Ectodermal cell (in vitro differentiated cells): Measurements from ENCODE around the gene CDH13.

ENCODE experiments used
- H3K27ac ChIP-seq: 2 replicates; pipeline ENCODE4 v1.7.0; 2013; ENCODE audit warnings: mild to moderate bottlenecking, low read depth, low read length; ENCODE audit not compliant: insufficient read depth, poor library complexity, severe bottlenecking
- H3K27me3 ChIP-seq: 2 replicates; pipeline ENCODE4 v1.7.0; 2013; ENCODE audit warnings: mild to moderate bottlenecking, low read length; ENCODE audit not compliant: insufficient read depth, control insufficient read depth, poor library complexity, severe bottlenecking
- H3K36me3 ChIP-seq: one replicate; pipeline ENCODE4 v1.7.0; 2013; ENCODE audit warnings: low read length; ENCODE audit not compliant: control insufficient read depth, insufficient read depth
- H3K4me1 ChIP-seq: one replicate; pipeline ENCODE4 v1.7.0; 2013; ENCODE audit warnings: low read length; ENCODE audit not compliant: control insufficient read depth, insufficient read depth
- H3K4me3 ChIP-seq: 2 replicates; pipeline ENCODE4 v1.7.0; 2013; ENCODE audit warnings: low read depth, low read length, control low read depth; ENCODE audit not compliant: insufficient read depth
- H3K9me3 ChIP-seq: 2 replicates; pipeline ENCODE4 v1.7.0; 2013; ENCODE audit warnings: mild to moderate bottlenecking, low read length, moderate library complexity; ENCODE audit not compliant: control insufficient read depth
- WGBS, 2 experiments: methylation state at CpG; one replicate each; pipeline ENCODE4 v1.1.7; 2013; ENCODE audit warnings: missing lambda C conversion rate in 2 of 2; 5-methylcytosine and 5-hydroxymethylcytosine counted together

Gene CDH13

GRCh38 chr16:83674931-83675535 lies 1048.3 kb downstream of the CDH13 start:
- 14 to 15% methylated on average over 5 of the region's 5 CpGs for WGBS, 2 experiments
- H3K27ac ChIP-seq, result no peak overlapping the region
- H3K4me1 ChIP-seq, result peaks cover 17% of the 10 kb centered on the region

GRCh38 chr16:83676086-83676485 lies 1049.3 kb downstream of the CDH13 start:
- Histone ChIP-seq H3K4me3 (no peak overlapping the region), H3K27ac (no peak overlapping the region), H3K9me3 (no peaks in the 10 kb centered on the region), H3K36me3 (no peaks in the 10 kb centered on the region), H3K27me3 (peaks cover 3% of the 10 kb centered on the region), H3K4me1 (peaks cover 17% of the 10 kb centered on the region)
- WGBS, 2 experiments, result 82 to 92% methylated on average over 6 of the region's 6 CpGs

More at GRCh38 chr16:83674931-83675535, 1048.3 kb downstream of the CDH13 start:
- Histone ChIP-seq H3K36me3 (no peaks in the 10 kb centered on the region), H3K27me3 (peaks cover 3% of the 10 kb centered on the region), H3K4me3 (no peak overlapping the region), H3K9me3 (no peaks in the 10 kb centered on the region)

- H3K27ac ChIP-seq, result no peak overlapping the region
- H3K4me1 ChIP-seq, result peaks cover 18% of the 10 kb centered on the region
- no peak overlapping the region for H3K4me3 ChIP-seq
- peaks cover 3% of the 10 kb centered on the region for H3K27me3 ChIP-seq
- H3K36me3 ChIP-seq, result no peaks in the 10 kb centered on the region
- no peaks in the 10 kb centered on the region for H3K9me3 ChIP-seq
- WGBS, 2 experiments, result 81 to 84% methylated on average over 4 of the region's 4 CpGs
Observed at GRCh38 chr16:83680980-83681379, 1054.2 kb downstream of the CDH13 start.

- peaks cover 15% of the 10 kb centered on the region for H3K4me1 ChIP-seq
- no peaks in the 10 kb centered on the region for H3K36me3 ChIP-seq
- WGBS, 2 experiments, result 63 to 67% methylated on average over 9 of the region's 9 CpGs
- no peak overlapping the region for H3K4me3 ChIP-seq
- peaks cover 3% of the 10 kb centered on the region for H3K27me3 ChIP-seq
- no peaks in the 10 kb centered on the region for H3K9me3 ChIP-seq
- H3K27ac ChIP-seq, result no peak overlapping the region
Observed at GRCh38 chr16:83681381-83681956, 1054.7 kb downstream of the CDH13 start.

GRCh38 chr16:83682116-83682867 lies 1055.5 kb downstream of the CDH13 start:
- no peaks in the 10 kb centered on the region for H3K36me3 ChIP-seq
- H3K4me3 ChIP-seq, result no peak overlapping the region
- no peak overlapping the region for H3K27ac ChIP-seq
- peaks cover under 1% of the 10 kb centered on the region for H3K27me3 ChIP-seq
- H3K4me1 ChIP-seq, result peaks cover 11% of the 10 kb centered on the region
- 79 to 84% methylated on average over 13 of the region's 13 CpGs for WGBS, 2 experiments
- no peaks in the 10 kb centered on the region for H3K9me3 ChIP-seq

GRCh38 chr16:83682868-83683235 lies 1056.1 kb downstream of the CDH13 start:
- 59 to 67% methylated on average over 7 of the region's 7 CpGs for WGBS, 2 experiments
- H3K27ac ChIP-seq, result no peak overlapping the region

GRCh38 chr16:83685615-83686165 lies 1058.9 kb downstream of the CDH13 start:
- H3K27me3 ChIP-seq, result no peaks in the 10 kb centered on the region
- peaks cover 11% of the 10 kb centered on the region for H3K4me1 ChIP-seq
- H3K4me3 ChIP-seq, result no peak overlapping the region
- WGBS, 2 experiments, result 89 to 93% methylated on average over 7 to 8 of the region's 8 CpGs
- no peak overlapping the region for H3K27ac ChIP-seq
- H3K36me3 ChIP-seq, result no peaks in the 10 kb centered on the region
- no peaks in the 10 kb centered on the region for H3K9me3 ChIP-seq

More at GRCh38 chr16:83682868-83683235, 1056.1 kb downstream of the CDH13 start:
- Histone ChIP-seq H3K36me3 (no peaks in the 10 kb centered on the region), H3K4me3 (no peak overlapping the region), H3K4me1 (peaks cover 11% of the 10 kb centered on the region), H3K9me3 (no peaks in the 10 kb centered on the region), H3K27me3 (no peaks in the 10 kb centered on the region)

- Histone ChIP-seq H3K27me3 (no peaks in the 10 kb centered on the region), H3K4me1 (peaks cover 10% of the 10 kb centered on the region), H3K36me3 (no peaks in the 10 kb centered on the region), H3K4me3 (no peak overlapping the region), H3K27ac (no peak overlapping the region), H3K9me3 (no peaks in the 10 kb centered on the region)
- WGBS, 2 experiments, result 83 to 93% methylated on average over 3 of the region's 3 CpGs
Observed at GRCh38 chr16:83686726-83687125, 1060.0 kb downstream of the CDH13 start.

GRCh38 chr16:83689385-83689831 lies 1062.6 kb downstream of the CDH13 start:
- no peaks in the 10 kb centered on the region for H3K9me3 ChIP-seq
- no peak overlapping the region for H3K27ac ChIP-seq
- no peaks in the 10 kb centered on the region for H3K36me3 ChIP-seq
- WGBS, 2 experiments, result 70 to 79% methylated on average over 4 to 5 of the region's 5 CpGs
- no peaks in the 10 kb centered on the region for H3K27me3 ChIP-seq
- H3K4me1 ChIP-seq, result no peaks in the 10 kb centered on the region
- no peak overlapping the region for H3K4me3 ChIP-seq

GRCh38 chr16:83692224-83692623 lies 1065.5 kb downstream of the CDH13 start:
- 76 to 81% methylated on average over 5 of the region's 5 CpGs for WGBS, 2 experiments
- Histone ChIP-seq H3K4me1 (no peaks in the 10 kb centered on the region), H3K27ac (no peak overlapping the region), H3K4me3 (no peak overlapping the region), H3K36me3 (no peaks in the 10 kb centered on the region), H3K9me3 (no peaks in the 10 kb centered on the region), H3K27me3 (no peaks in the 10 kb centered on the region)
